ENCODE data around the gene DSE.

The DSE gene

GRCh38 chr6:116373300-116373699 lies 2.6 kb downstream of the DSE start:
- peaks cover 10% of the 10 kb centered on the region for H3K4me1 Mint-ChIP-seq
- no peak overlapping the region for H3K4me3 Mint-ChIP-seq
- no peaks in the 10 kb centered on the region for H3K36me3 Mint-ChIP-seq
- H3K27me3 Mint-ChIP-seq: peaks cover 30% of the 10 kb centered on the region
- H3K27ac Mint-ChIP-seq: no peak overlapping the region
- H3K9me3 Mint-ChIP-seq: no peaks in the 10 kb centered on the region

GRCh38 chr6:116373940-116374339 lies 3.2 kb downstream of the DSE start:
- Mint-ChIP-seq H3K4me1 (peaks cover 10% of the 10 kb centered on the region), H3K9me3 (no peaks in the 10 kb centered on the region), H3K27me3 (peaks cover 30% of the 10 kb centered on the region), H3K36me3 (no peaks in the 10 kb centered on the region), H3K4me3 (no peak overlapping the region), H3K27ac (no peak overlapping the region)

- Mint-ChIP-seq H3K4me3 (no peak overlapping the region), H3K27me3 (peaks cover 30% of the 10 kb centered on the region), H3K36me3 (no peaks in the 10 kb centered on the region), H3K4me1 (peaks cover 9% of the 10 kb centered on the region), H3K27ac (no peak overlapping the region), H3K9me3 (no peaks in the 10 kb centered on the region)
These were observed 3.8 kb downstream of the DSE start for GRCh38 chr6:116374586-116374985.

- Mint-ChIP-seq H3K9me3 (no peaks in the 10 kb centered on the region), H3K27me3 (peaks cover 26% of the 10 kb centered on the region), H3K4me1 (peaks cover 2% of the 10 kb centered on the region), H3K27ac (no peak overlapping the region), H3K4me3 (no peak overlapping the region), H3K36me3 (no peaks in the 10 kb centered on the region)
These were observed 4.5 kb downstream of the DSE start for GRCh38 chr6:116375262-116375661.

- Mint-ChIP-seq H3K9me3 (no peaks in the 10 kb centered on the region), H3K4me3 (no peak overlapping the region), H3K27ac (no peak overlapping the region), H3K27me3 (peaks cover 28% of the 10 kb centered on the region), H3K4me1 (no peaks in the 10 kb centered on the region), H3K36me3 (no peaks in the 10 kb centered on the region)
These were observed 5.4 kb downstream of the DSE start for GRCh38 chr6:116376149-116376548.

GRCh38 chr6:116379764-116380163 lies 9.0 kb downstream of the DSE start:
- H3K4me1 Mint-ChIP-seq: no peaks in the 10 kb centered on the region
- H3K27me3 Mint-ChIP-seq: peaks cover 21% of the 10 kb centered on the region

GRCh38 chr6:116380346-116380745 lies 9.6 kb downstream of the DSE start:
- H3K27me3 Mint-ChIP-seq: peaks cover 21% of the 10 kb centered on the region
- no peaks in the 10 kb centered on the region for H3K36me3 Mint-ChIP-seq
- no peak overlapping the region for H3K27ac Mint-ChIP-seq
- H3K9me3 Mint-ChIP-seq: no peaks in the 10 kb centered on the region
- no peak overlapping the region for H3K4me3 Mint-ChIP-seq
- no peaks in the 10 kb centered on the region for H3K4me1 Mint-ChIP-seq

More at GRCh38 chr6:116379764-116380163, 9.0 kb downstream of the DSE start:
- Mint-ChIP-seq H3K9me3 (no peaks in the 10 kb centered on the region), H3K27ac (no peak overlapping the region), H3K4me3 (no peak overlapping the region), H3K36me3 (no peaks in the 10 kb centered on the region)

GRCh38 chr6:116381000-116381399 lies 10.3 kb downstream of the DSE start:
- Mint-ChIP-seq H3K9me3 (no peaks in the 10 kb centered on the region), H3K27ac (no peak overlapping the region), H3K27me3 (peaks cover 20% of the 10 kb centered on the region), H3K4me3 (no peak overlapping the region), H3K36me3 (no peaks in the 10 kb centered on the region), H3K4me1 (no peaks in the 10 kb centered on the region)

- Mint-ChIP-seq H3K9me3 (no peaks in the 10 kb centered on the region), H3K36me3 (no peaks in the 10 kb centered on the region), H3K27me3 (peaks cover 10% of the 10 kb centered on the region), H3K4me1 (no peaks in the 10 kb centered on the region), H3K27ac (no peak overlapping the region), H3K4me3 (no peak overlapping the region)
These were observed 11.8 kb downstream of the DSE start for GRCh38 chr6:116382587-116382986.

- H3K4me3 Mint-ChIP-seq: no peak overlapping the region
These were observed 14.1 kb downstream of the DSE start for GRCh38 chr6:116384727-116385458.

GRCh38 chr6:116385459-116385802 lies 14.7 kb downstream of the DSE start:
- no peak overlapping the region for H3K27ac Mint-ChIP-seq
- H3K4me1 Mint-ChIP-seq: no peaks in the 10 kb centered on the region
- H3K36me3 Mint-ChIP-seq: no peaks in the 10 kb centered on the region
- no peaks in the 10 kb centered on the region for H3K9me3 Mint-ChIP-seq
- no peak overlapping the region for H3K4me3 Mint-ChIP-seq
- H3K27me3 Mint-ChIP-seq: peaks cover 10% of the 10 kb centered on the region

More at GRCh38 chr6:116384727-116385458, 14.1 kb downstream of the DSE start:
- Mint-ChIP-seq H3K9me3 (no peaks in the 10 kb centered on the region), H3K27me3 (peaks cover 10% of the 10 kb centered on the region), H3K27ac (no peak overlapping the region), H3K36me3 (no peaks in the 10 kb centered on the region), H3K4me1 (no peaks in the 10 kb centered on the region)

GRCh38 chr6:116385921-116386320 lies 15.2 kb downstream of the DSE start:
- no peak overlapping the region for H3K27ac Mint-ChIP-seq
- peaks cover 10% of the 10 kb centered on the region for H3K27me3 Mint-ChIP-seq
- no peaks in the 10 kb centered on the region for H3K4me1 Mint-ChIP-seq
- H3K36me3 Mint-ChIP-seq: no peaks in the 10 kb centered on the region
- H3K9me3 Mint-ChIP-seq: no peaks in the 10 kb centered on the region
- no peak overlapping the region for H3K4me3 Mint-ChIP-seq

- H3K9me3 Mint-ChIP-seq: no peaks in the 10 kb centered on the region
- no peak overlapping the region for H3K27ac Mint-ChIP-seq
- no peak overlapping the region for H3K4me3 Mint-ChIP-seq
- no peaks in the 10 kb centered on the region for H3K36me3 Mint-ChIP-seq
- H3K27me3 Mint-ChIP-seq: peaks cover 5% of the 10 kb centered on the region
- no peaks in the 10 kb centered on the region for H3K4me1 Mint-ChIP-seq
These were observed 16.0 kb downstream of the DSE start for GRCh38 chr6:116386581-116387299.

GRCh38 chr6:116387374-116387773 lies 16.6 kb downstream of the DSE start:
- no peaks in the 10 kb centered on the region for H3K9me3 Mint-ChIP-seq
- H3K27ac Mint-ChIP-seq: no peak overlapping the region
- no peak overlapping the region for H3K4me3 Mint-ChIP-seq
- H3K27me3 Mint-ChIP-seq: peaks cover 3% of the 10 kb centered on the region
- H3K36me3 Mint-ChIP-seq: no peaks in the 10 kb centered on the region
- peaks cover 5% of the 10 kb centered on the region for H3K4me1 Mint-ChIP-seq

GRCh38 chr6:116388924-116389323 lies 18.2 kb downstream of the DSE start:
- Mint-ChIP-seq H3K36me3 (no peaks in the 10 kb centered on the region), H3K9me3 (no peaks in the 10 kb centered on the region), H3K27me3 (peaks cover 1% of the 10 kb centered on the region), H3K27ac (no peak overlapping the region), H3K4me1 (peaks cover 18% of the 10 kb centered on the region), H3K4me3 (no peak overlapping the region)

- Mint-ChIP-seq H3K4me3 (no peak overlapping the region), H3K27me3 (no peaks in the 10 kb centered on the region), H3K27ac (no peak overlapping the region), H3K9me3 (no peaks in the 10 kb centered on the region), H3K36me3 (no peaks in the 10 kb centered on the region), H3K4me1 (peaks cover 18% of the 10 kb centered on the region)
These were observed 18.6 kb downstream of the DSE start for GRCh38 chr6:116389357-116389756.

Measured in activated naive CD4-positive, alpha-beta T cell treated with anti-CD3 and anti-CD28 coated beads, Interleukin-2, amount 50 U/mL, for 24 hours (primary cell).